ENCODE results near the gene CH25H. TPM values are rescaled to one million over a fixed set of nuclear protein-coding genes. Genes with fewer than 3 reads are reported as not detected.

The CH25H gene
- total and polyA plus RNA-seq, 5 donors = 0.24 to 1.8 (median 0.59) TPM

DNA sequence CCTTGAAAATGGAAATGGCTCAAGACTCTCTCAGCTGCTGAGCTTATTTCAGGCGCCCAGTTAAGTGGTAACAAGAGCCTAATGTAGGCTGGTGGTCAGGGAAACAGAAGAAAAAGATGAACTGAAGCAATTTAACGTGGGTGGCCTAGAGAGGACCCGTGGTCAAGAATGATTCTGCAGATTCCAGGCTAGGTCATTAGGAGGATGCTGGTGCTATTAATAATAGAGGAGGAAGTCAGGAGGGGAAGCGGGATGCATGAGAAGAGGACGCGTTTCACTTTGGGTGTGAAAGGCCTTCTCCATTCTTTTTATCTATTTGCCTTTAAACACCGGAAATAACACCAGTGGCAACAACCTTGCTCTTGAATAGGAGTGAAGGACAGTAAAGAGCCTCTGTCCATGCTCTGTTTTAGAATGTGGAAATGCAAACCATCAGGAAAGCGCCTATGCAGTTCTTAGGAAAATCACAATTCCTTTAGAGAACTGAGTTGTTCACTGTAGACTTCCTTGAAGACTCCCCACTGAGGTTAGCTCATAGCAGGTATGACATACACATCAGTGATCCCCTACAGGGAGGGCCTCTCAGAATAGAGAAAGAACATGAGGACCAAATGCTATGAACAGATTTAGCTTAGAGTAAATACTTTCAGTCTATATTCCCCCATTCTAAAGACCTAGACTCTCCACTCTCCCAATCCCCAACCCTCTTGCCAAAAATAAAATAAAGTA lies 35.9 kb upstream of the CH25H start:
- no peak overlapping the region for H3K4me3 ChIP-seq (ENCODE audit: low read length)
- H3K27ac ChIP-seq (ENCODE audit: low read length) = no peak overlapping the region
- intact Hi-C loops (cut with DNase I) = no loop called here
- ATAC-seq = peak; percentile 17 to 55
- no peaks in the 10 kb centered on the region for H3K9me3 ChIP-seq (ENCODE audit: control insufficient read depth, low read length)
- DNase-seq = no peak
- no peaks in the 10 kb centered on the region for H3K27me3 ChIP-seq (ENCODE audit: control insufficient read depth, insufficient read depth)
- 47% methylated on average over 8 of the region's 8 CpGs for WGBS
- H3K4me1 ChIP-seq (ENCODE audit: control insufficient read depth, insufficient read depth, low read length) = peaks cover 6% of the 10 kb centered on the region

DNA sequence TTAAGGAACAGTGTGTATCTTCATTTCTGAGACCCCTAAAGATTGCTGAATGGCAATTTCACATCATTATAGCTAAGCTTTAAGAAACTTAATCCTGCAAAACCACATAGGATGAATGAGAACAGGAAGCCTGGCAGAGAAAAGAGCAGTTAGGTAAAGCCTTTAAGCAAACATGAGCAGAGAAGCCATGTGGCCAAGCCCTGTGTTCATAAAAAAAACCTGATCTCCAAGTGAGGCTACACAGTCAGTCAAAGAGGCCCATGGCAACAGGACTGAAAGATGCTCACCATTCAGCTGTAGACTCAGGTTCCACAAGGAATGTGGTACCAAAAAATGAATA lies 35.2 kb upstream of the CH25H start:
- ATAC-seq (no peak), DNase-seq (no peak)
- H3K27me3 ChIP-seq (ENCODE audit: control insufficient read depth, insufficient read depth) = no peaks in the 10 kb centered on the region
- H3K4me1 ChIP-seq (ENCODE audit: control insufficient read depth, insufficient read depth, low read length) = peaks cover 6% of the 10 kb centered on the region
- H3K9me3 ChIP-seq (ENCODE audit: control insufficient read depth, low read length) = no peaks in the 10 kb centered on the region
- H3K4me3 ChIP-seq (ENCODE audit: low read length) = no peak overlapping the region
- H3K27ac ChIP-seq (ENCODE audit: low read length) = no peak overlapping the region
- intact Hi-C loops (cut with DNase I) = no loop called here

DNA sequence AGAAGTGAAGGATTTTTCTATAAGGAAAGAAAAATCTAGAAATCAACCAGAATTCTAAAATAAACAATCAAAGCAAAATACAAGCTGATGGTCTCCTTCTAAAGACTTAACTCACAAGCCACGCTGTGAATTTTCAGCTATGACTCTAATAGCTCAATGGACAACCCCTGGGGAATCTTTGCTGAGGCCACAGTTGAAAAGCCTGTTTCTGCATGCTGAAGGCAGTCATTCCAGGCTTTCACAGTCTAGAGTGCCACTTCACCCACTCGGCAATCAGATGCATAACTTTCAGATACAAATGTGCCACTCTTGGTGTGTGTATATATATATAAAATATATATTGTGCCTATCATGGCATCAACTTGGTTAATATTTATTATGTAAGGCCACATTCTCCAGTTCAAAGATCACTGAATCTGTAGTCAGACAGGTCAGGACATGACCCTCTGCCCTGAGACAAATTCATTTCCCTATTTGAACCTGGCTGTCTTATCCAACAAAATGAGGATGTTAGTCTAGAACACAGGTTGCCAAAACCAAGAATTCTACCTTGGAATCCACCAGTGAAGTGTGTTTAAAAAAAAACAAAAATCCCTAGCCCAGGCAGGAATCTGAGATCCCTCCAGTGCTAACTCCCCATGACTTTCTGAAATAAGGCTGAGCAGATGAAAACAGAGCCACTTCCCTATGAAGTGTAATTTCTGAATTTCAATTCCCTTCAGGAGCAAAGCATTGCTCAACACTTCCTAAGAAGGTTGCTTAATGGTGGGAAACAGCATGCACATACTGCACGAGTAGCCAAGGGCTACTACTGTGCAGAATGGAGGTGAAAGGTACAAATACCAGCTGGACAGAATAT lies 34.6 kb upstream of the CH25H start:
- Histone ChIP-seq H3K4me3 (ENCODE audit: low read length) (no peak overlapping the region), H3K27me3 (ENCODE audit: control insufficient read depth, insufficient read depth) (no peaks in the 10 kb centered on the region), H3K9me3 (ENCODE audit: control insufficient read depth, low read length) (no peaks in the 10 kb centered on the region), H3K4me1 (ENCODE audit: control insufficient read depth, insufficient read depth, low read length) (peaks cover 6% of the 10 kb centered on the region), H3K27ac (ENCODE audit: low read length) (no peak overlapping the region)
- no peak for DNase-seq
- WGBS = 69% methylated on average over 3 of the region's 3 CpGs
- ATAC-seq = peak; percentile 71 to 72
- intact Hi-C loops (cut with DNase I) = no loop called here

DNA sequence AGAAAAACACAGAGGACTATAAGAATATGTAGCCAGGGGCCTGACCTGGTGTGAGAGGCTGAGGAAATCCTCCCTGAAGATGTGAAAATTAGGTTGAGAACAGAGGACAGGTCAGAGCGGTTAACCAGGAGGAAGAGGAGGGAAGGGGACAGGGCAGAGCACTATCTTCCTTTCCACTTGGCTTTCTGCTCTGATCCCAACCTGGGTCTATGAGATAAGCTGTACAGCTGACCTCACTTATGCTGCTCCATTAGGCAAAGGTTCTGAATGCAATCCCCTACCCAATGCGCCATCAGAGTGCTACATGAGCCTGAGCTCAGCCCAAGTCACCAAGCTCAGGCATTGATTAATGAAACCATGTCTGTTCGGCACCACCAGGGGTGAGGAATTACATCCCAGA lies 33.9 kb upstream of the CH25H start:
- Histone ChIP-seq H3K4me1 (ENCODE audit: control insufficient read depth, insufficient read depth, low read length) (peaks cover 6% of the 10 kb centered on the region), H3K27ac (ENCODE audit: low read length) (peak overlapping the region; percentile 42), H3K27me3 (ENCODE audit: control insufficient read depth, insufficient read depth) (no peaks in the 10 kb centered on the region), H3K9me3 (ENCODE audit: control insufficient read depth, low read length) (no peaks in the 10 kb centered on the region), H3K4me3 (ENCODE audit: low read length) (no peak overlapping the region)
- WGBS = 94% methylated on average over 3 of the region's 3 CpGs
- intact Hi-C loops (cut with DNase I) = no loop called here
- DNase-seq = no peak
- ATAC-seq = no peak

DNA sequence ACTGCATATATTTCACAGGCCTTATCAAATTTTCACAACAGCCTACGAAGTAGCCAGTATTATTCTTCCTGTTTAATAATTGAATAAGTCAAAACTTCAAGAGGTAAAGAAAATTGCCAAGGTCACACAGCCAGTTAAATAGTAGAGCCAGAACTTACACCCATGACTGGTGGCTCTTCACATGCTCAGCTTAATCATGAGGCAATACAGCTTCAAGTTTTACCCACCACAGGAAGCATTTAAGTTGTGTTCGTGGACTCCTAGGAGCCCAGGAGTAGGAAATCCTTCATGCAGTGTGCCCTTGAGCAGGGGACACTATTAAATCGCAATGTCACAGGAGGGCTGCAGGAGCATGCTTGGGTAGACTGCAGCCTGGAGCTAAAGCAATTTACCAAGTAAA lies 33.4 kb upstream of the CH25H start:
- Histone ChIP-seq H3K4me3 (ENCODE audit: low read length) (no peak overlapping the region), H3K9me3 (ENCODE audit: control insufficient read depth, low read length) (no peaks in the 10 kb centered on the region), H3K27me3 (ENCODE audit: control insufficient read depth, insufficient read depth) (no peaks in the 10 kb centered on the region), H3K27ac (ENCODE audit: low read length) (no peak overlapping the region), H3K4me1 (ENCODE audit: control insufficient read depth, insufficient read depth, low read length) (peaks cover 6% of the 10 kb centered on the region)
- DNase-seq = no peak
- intact Hi-C loops (cut with DNase I) = no loop called here
- WGBS = 83% methylated on average over 3 of the region's 3 CpGs
- ATAC-seq = no peak

DNA sequence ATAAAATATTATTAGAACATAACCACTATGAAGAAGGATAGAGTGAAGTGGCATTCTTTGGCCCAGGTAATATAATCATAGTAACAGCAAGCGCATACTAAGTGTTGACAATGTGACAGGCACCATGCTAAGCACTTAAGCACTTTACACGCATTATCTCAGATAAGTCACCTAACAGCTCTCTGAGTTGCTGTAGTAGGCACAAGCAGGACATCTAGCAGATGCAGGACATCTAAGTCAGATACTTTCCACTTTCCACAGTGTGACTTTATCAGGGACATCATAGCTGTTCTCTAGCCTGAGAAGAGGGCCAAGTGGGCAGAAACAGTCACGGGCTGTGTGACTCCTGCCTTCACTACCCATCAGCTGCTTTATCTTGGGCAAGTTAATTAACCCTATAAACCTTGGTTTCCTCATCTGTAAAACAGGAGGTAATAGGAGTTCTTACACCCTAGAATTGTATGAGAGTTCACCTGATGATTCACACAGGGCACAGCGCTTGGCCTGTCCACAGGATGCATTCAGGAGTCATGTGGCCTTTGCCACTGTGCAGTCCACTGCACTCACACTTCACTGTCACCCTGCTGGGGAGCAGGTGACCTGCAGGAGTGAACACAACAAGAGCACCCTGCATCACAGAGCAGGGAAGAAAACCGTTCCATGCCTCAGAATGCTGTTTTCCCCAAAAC lies 32.0 kb upstream of the CH25H start:
- DNase-seq (no peak), ATAC-seq (peak; percentile 53 to 75)
- Histone ChIP-seq H3K4me1 (ENCODE audit: control insufficient read depth, insufficient read depth, low read length) (peaks cover 6% of the 10 kb centered on the region), H3K4me3 (ENCODE audit: low read length) (no peak overlapping the region), H3K27me3 (ENCODE audit: control insufficient read depth, insufficient read depth) (no peaks in the 10 kb centered on the region), H3K9me3 (ENCODE audit: control insufficient read depth, low read length) (no peaks in the 10 kb centered on the region), H3K27ac (ENCODE audit: low read length) (no peak overlapping the region)
- intact Hi-C loops (cut with DNase I) = no loop called here
- 73% methylated on average over 5 of the region's 5 CpGs for WGBS

DNA sequence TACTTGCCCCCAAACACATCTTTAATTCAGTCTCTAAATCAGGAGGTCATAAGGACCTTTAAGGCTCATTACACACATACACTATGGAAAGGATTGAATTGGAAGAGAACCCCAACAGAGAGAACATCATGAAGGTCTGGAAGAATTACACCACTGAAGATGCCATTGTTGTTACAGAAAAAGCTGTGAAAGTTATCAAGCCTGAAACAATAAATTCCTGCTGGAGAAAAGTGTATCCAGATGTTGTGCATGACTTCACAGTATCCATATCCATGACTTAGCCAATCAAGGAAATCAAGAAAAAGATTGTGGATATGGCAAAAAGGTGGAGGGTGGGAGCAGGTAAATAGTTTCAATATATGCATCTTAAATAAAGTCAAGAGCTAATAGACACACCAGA lies 30.7 kb upstream of the CH25H start:
- no peaks in the 10 kb centered on the region for H3K27me3 ChIP-seq (ENCODE audit: control insufficient read depth, insufficient read depth)
- peaks cover 6% of the 10 kb centered on the region for H3K4me1 ChIP-seq (ENCODE audit: control insufficient read depth, insufficient read depth, low read length)
- intact Hi-C loops (cut with DNase I) = no loop called here
- ATAC-seq = no peak
- no peaks in the 10 kb centered on the region for H3K9me3 ChIP-seq (ENCODE audit: control insufficient read depth, low read length)
- H3K4me3 ChIP-seq (ENCODE audit: low read length) = no peak overlapping the region
- H3K27ac ChIP-seq (ENCODE audit: low read length) = no peak overlapping the region
- DNase-seq = no peak

DNA sequence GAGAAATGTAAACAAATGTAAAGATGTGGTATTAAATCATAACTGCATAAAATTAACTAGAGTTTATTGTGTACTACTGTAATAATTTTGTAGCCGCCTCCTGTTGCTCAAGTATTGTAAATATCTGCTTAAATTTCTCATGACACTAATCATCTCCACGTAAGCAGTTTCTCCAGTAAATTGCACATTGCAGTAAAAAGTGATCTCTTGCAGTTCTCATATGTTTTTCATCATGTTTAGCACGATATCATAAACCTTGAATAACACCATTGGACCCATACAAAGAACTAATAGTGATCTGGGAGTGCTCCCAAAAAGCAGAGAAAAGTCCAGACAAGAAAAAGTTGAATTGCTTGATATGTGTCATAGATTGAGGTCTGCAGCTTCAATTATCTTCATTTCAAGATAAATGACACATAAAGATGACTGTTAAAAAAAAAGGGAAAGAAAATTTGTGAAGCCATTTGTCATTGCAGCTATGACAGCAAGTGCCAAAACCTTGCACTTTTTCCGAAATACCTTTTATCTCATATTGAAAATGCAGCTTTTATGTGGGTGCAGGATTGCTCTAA lies 29.2 kb upstream of the CH25H start:
- H3K27ac ChIP-seq (ENCODE audit: low read length) = no peak overlapping the region
- DNase-seq (no peak), ATAC-seq (no peak)
- 88% methylated on average over 4 of the region's 4 CpGs for WGBS
- intact Hi-C loops (cut with DNase I) = no loop called here
- H3K4me1 ChIP-seq (ENCODE audit: control insufficient read depth, insufficient read depth, low read length) = peaks cover 6% of the 10 kb centered on the region
- no peaks in the 10 kb centered on the region for H3K9me3 ChIP-seq (ENCODE audit: control insufficient read depth, low read length)
- H3K4me3 ChIP-seq (ENCODE audit: low read length) = no peak overlapping the region
- H3K27me3 ChIP-seq (ENCODE audit: control insufficient read depth, insufficient read depth) = no peaks in the 10 kb centered on the region

DNA sequence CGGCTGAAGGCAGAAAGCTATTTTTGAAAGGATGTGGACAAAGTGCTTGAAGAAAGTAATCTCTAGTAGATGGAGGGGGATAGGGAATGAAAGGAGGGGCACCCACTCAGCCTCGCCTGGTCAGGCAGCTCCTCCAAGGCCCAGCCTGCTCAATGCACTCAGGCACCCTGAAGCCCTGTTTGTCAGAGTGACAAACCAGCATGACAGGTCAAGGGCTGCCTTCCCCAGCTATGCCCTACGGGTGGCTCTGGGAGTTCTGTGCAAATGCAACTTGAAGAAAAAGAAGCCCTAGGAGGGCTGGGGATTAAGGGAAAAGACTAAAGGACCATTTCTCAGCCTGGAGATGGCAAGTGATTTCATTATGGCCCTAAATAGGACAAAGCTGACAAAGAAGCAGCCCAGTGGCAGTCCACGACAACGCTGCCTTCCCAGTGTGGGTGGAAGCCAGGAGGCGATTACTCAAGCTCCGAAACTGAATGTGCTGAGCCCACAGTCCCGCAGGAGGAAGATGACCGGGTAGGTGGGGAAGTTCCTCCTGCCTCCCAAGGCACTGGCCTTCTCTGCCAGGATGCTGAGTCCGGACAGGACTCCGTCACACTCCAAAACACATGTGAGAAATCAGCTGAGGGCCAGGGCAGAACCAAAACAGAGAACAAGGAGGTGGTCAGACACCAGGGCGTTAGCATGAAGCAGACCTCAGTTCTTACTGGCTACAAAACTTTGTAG lies 28.1 kb upstream of the CH25H start:
- Histone ChIP-seq H3K27me3 (ENCODE audit: control insufficient read depth, insufficient read depth) (no peaks in the 10 kb centered on the region), H3K9me3 (ENCODE audit: control insufficient read depth, low read length) (no peaks in the 10 kb centered on the region), H3K4me3 (ENCODE audit: low read length) (no peak overlapping the region), H3K4me1 (ENCODE audit: control insufficient read depth, insufficient read depth, low read length) (peaks cover 3% of the 10 kb centered on the region), H3K27ac (ENCODE audit: low read length) (no peak overlapping the region)
- ATAC-seq = peak; percentile 62 to 72
- WGBS = 72% methylated on average over 12 of the region's 12 CpGs
- intact Hi-C loops (cut with DNase I) = no loop called here
- peak; percentile 63 to 82 (median 80) for DNase-seq

DNA sequence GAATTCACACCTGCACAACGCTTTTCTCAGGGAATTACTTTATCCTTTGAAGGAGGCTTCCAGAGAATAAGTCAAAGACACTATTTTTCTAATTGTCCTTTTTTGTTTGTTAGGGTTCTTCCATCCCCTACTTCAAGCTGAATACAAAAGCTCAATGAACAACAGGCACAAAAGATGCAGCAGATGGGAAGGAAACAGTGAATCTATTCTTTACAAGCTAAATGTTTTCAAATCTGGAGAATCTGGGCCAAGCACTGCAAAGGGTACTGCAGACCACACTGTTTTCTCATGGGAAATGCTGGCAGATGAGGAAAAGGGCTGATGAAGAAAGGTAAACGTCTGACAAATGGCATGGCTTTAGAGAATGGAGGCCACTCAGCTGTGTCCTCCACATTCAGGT lies 25.9 kb upstream of the CH25H start:
- WGBS = 82% methylated on average over 2 of the region's 2 CpGs
- no peak for ATAC-seq

More for the DNA sequence above, 25.9 kb upstream of the CH25H start:
- Histone ChIP-seq H3K9me3 (ENCODE audit: control insufficient read depth, low read length) (no peaks in the 10 kb centered on the region), H3K27ac (ENCODE audit: low read length) (no peak overlapping the region), H3K4me3 (ENCODE audit: low read length) (no peak overlapping the region), H3K27me3 (ENCODE audit: control insufficient read depth, insufficient read depth) (no peaks in the 10 kb centered on the region), H3K4me1 (ENCODE audit: control insufficient read depth, insufficient read depth, low read length) (no peaks in the 10 kb centered on the region)
- intact Hi-C loops (cut with DNase I) = no loop called here
- DNase-seq = no peak

All from right cardiac atrium (tissue), 5 donors.